Lung microvascular endothelial cell (primary cell): ENCODE data around the gene NLRP5. TPM values are rescaled to one million over a fixed set of nuclear protein-coding genes. Genes with fewer than 3 reads are reported as not detected.

Experiments used
- total RNA-seq: library from RNA; depleted of rRNA; stranded (reverse); fragments of >200 nt; gene quantifications from 2 replicates; pipeline ENCODE4 v1.2.1, GENCODE V29; 2014

NLRP5 gene
- total RNA-seq, 1 donor from 2014 or later: not detected

Other genes starting within 250 kb of the NLRP5 start
- gene NLRP9, start 248.4 kb upstream of the NLRP5 start, total RNA-seq: not detected in 2 replicates
- 1.1 and 1.2 TPM in 2 replicates for gene RFPL4A, start 227.7 kb upstream of the NLRP5 start, total RNA-seq
- gene RFPL4AL1, start 217.7 kb upstream of the NLRP5 start, total RNA-seq: 0.22 and 0.40 TPM in 2 replicates
- gene NLRP11, start 154.8 kb upstream of the NLRP5 start, total RNA-seq: under 0.01 TPM in 2 replicates
- not detected in 2 replicates for gene NLRP4, start 150.2 kb upstream of the NLRP5 start, total RNA-seq
- not detected in 2 replicates for gene NLRP13, start 54.4 kb upstream of the NLRP5 start, total RNA-seq
- gene NLRP8, start 38.9 kb upstream of the NLRP5 start, total RNA-seq: not detected in 2 replicates
- 20.9 and 31.0 TPM in 2 replicates for gene ZNF787, start 134.5 kb downstream of the NLRP5 start, total RNA-seq
- 8.1 and 12.5 TPM in 2 replicates for gene ZNF444, start 154.5 kb downstream of the NLRP5 start, total RNA-seq
- not detected in 2 replicates for gene GALP, start 189.2 kb downstream of the NLRP5 start, total RNA-seq
- gene ZSCAN5B, start 211.0 kb downstream of the NLRP5 start, total RNA-seq: not detected in 2 replicates
- gene ZSCAN5C, start 215.5 kb downstream of the NLRP5 start, total RNA-seq: not detected in 2 replicates